HCT116 (cell line): ENCODE data around the gene TLR5. TPM values are rescaled to one million over a fixed set of nuclear protein-coding genes. Genes with fewer than 3 reads are reported as not detected.

Experiments
- ATAC-seq: fragments of 200-7000 bp; cut with Tn5 transposase; 2 replicates; pipeline ENCODE4 v1.9.1; 2020; ENCODE audit warnings: mild to moderate bottlenecking, moderate library complexity
- BruUV-seq: library from RNA; stranded (reverse); fragments of 400-500 nt; replicated peaks from 2 replicates; lab custom pipeline; 2021; lab: Mats Ljungman, UMichigan
- CTCF ChIA-PET: fragments of 300-600 bp; sonication (Branson Sonifier 250); formaldehyde crosslinking; loops from one replicate; lab custom pipeline; 2021; ENCODE audit warnings: antibody characterized with exemption; lab: Charles Lee
- POLR2A ChIA-PET: fragments of 300-600, 350-600 bp; sonication (Branson Sonifier 250); formaldehyde crosslinking; loops from one replicate; lab custom pipeline; 2021; ENCODE audit warnings: antibody characterized with exemption; lab: Charles Lee
- RAD21 ChIA-PET, 2 experiments: fragments of 300-600 bp; sonication (Branson Sonifier 250); formaldehyde crosslinking; loops; one replicate each; lab custom pipeline; 2023; ENCODE audit warnings: low total read pairs in 2 of 2; ENCODE audit not compliant: uncharacterized antibody in 2 of 2, unreplicated experiment in 2 of 2, low non-redundant PET in 1 of 2; lab: Charles Lee
- DNase-seq: peaks from one replicate; pipeline ENCODE4 v3.0.0-alpha.2; 2010; ENCODE audit warnings: low read depth, low spot score
- H2AFZ ChIP-seq: fragments of 200-600 bp; shearing (Covaris generic), sonication (generic); 2 replicates; pipeline ENCODE4 v1.6.1; 2017; ENCODE audit warnings: low read depth, mixed run types, mixed read lengths, antibody characterized with exemption, low read length; ENCODE audit not compliant: poor library complexity, severe bottlenecking
- H3K27ac ChIP-seq: 2 replicates; pipeline ENCODE4 v1.5.1; 2012; ENCODE audit warnings: low read depth, low read length
- H3K27me3 ChIP-seq: fragments of 200-600 bp; sonication (generic); 2 replicates; pipeline ENCODE4 v1.6.1; 2016; ENCODE audit warnings: mixed run types, low read length, mixed read lengths; ENCODE audit not compliant: insufficient read depth
- H3K36me3 ChIP-seq, 2 experiments: fragments of 200-500 bp in 1 of 2; fragments of 200-600 bp in 1 of 2; sonication (Bioruptor generic) in 1 of 2; sonication (generic) in 1 of 2; 2 replicates each; pipeline versions ENCODE4 v1.5.1 to v1.6.1; 2014 to 2016; ENCODE audit warnings: low read length in 2 of 2, inconsistent platforms in 1 of 2, mixed read lengths in 1 of 2, mixed run types in 1 of 2; ENCODE audit not compliant: insufficient read depth in 2 of 2, control insufficient read depth in 1 of 2
- H3K4me1 ChIP-seq, 2 experiments: fragments of 200-600 bp in 1 of 2; sonication (generic) in 1 of 2; 2 replicates each; pipeline versions ENCODE4 v1.5.1 to v1.6.1; 2012 to 2017; ENCODE audit warnings: low read length in 2 of 2, inconsistent platforms in 1 of 2, mild to moderate bottlenecking in 1 of 2, mixed read lengths in 1 of 2, mixed run types in 1 of 2, moderate library complexity in 1 of 2; ENCODE audit not compliant: insufficient read depth in 2 of 2, control insufficient read depth in 1 of 2
- H3K4me2 ChIP-seq: fragments of 200-600 bp; sonication (generic); 2 replicates; pipeline ENCODE4 v1.6.1; 2017; ENCODE audit warnings: mixed run types, low read length, mixed read lengths
- H3K4me3 ChIP-seq, 2 experiments: fragments of 200-600 bp in 1 of 2; sonication (generic) in 1 of 2; replicated peaks in 1 of 2; 2 replicates each; pipeline ENCODE4 v1.5.1; 2011 to 2016; ENCODE audit warnings: low read length in 2 of 2, control low read depth in 1 of 2, low read depth in 1 of 2, mild to moderate bottlenecking in 1 of 2, mixed read lengths in 1 of 2, mixed run types in 1 of 2
- H3K79me2 ChIP-seq: fragments of 200-600 bp; sonication (generic); 2 replicates; pipeline ENCODE4 v1.6.1; 2017; ENCODE audit warnings: mild to moderate bottlenecking, mixed run types, low read length, moderate library complexity, mixed read lengths; ENCODE audit not compliant: insufficient read depth
- H3K9ac ChIP-seq: fragments of 200-600 bp; sonication (generic); 2 replicates; pipeline ENCODE4 v1.6.1; 2016; ENCODE audit warnings: low read length, mixed read lengths
- H3K9me2 ChIP-seq: fragments of 200-600 bp; sonication (generic), shearing (Covaris generic); 2 replicates; pipeline ENCODE4 v1.6.1; 2017; ENCODE audit warnings: mixed run types, mild to moderate bottlenecking, moderate library complexity; ENCODE audit not compliant: insufficient read depth
- H3K9me3 ChIP-seq, 2 experiments: fragments of 200-500 bp in 1 of 2; fragments of 200-600 bp in 1 of 2; sonication (Bioruptor generic) in 1 of 2; sonication (generic) in 1 of 2; 2 replicates each; pipeline ENCODE4 v1.6.1; 2014 to 2017; ENCODE audit warnings: low read length in 2 of 2, mixed read lengths in 2 of 2, inconsistent platforms in 1 of 2, low read depth in 1 of 2, mild to moderate bottlenecking in 1 of 2, mixed run types in 1 of 2, moderate library complexity in 1 of 2; ENCODE audit not compliant: control insufficient read depth in 1 of 2, insufficient read depth in 1 of 2
- H4K20me1 ChIP-seq: fragments of 200-600 bp; sonication (generic), shearing (Covaris generic); 2 replicates; pipeline ENCODE4 v1.6.1; 2017; ENCODE audit warnings: mixed run types, mild to moderate bottlenecking, moderate library complexity; ENCODE audit not compliant: insufficient read depth
- CEBPB ChIP-seq: IDR thresholded peaks from 2 replicates; pipeline ENCODE4 v1.6.1; 2012; ENCODE audit warnings: low read depth
- ELF1 ChIP-seq: IDR thresholded peaks from 2 replicates; pipeline ENCODE4 v1.6.1; 2012; ENCODE audit warnings: low read depth, borderline replicate concordance
- EZH2phosphoT487 ChIP-seq: fragments of 200-600 bp; IDR thresholded peaks from 2 replicates; pipeline ENCODE4 v1.6.1; 2018; ENCODE audit warnings: antibody characterized with exemption, borderline replicate concordance
- FOSL1 ChIP-seq: IDR thresholded peaks from 2 replicates; pipeline ENCODE4 v1.6.1; 2012; ENCODE audit warnings: low read depth
- RAD21 ChIP-seq: IDR thresholded peaks from 2 replicates; pipeline ENCODE4 v1.6.1; 2012; ENCODE audit warnings: low read depth, mild to moderate bottlenecking
- YY1 ChIP-seq: IDR thresholded peaks from 2 replicates; pipeline ENCODE4 v1.6.1; 2011; ENCODE audit warnings: low read length, low read depth, moderate library complexity, mild to moderate bottlenecking; ENCODE audit not compliant: insufficient replicate concordance; ENCODE audit errors: extremely low read depth
- ZFX ChIP-seq: fragments of 450-650 bp; IDR thresholded peaks from 2 replicates; pipeline ENCODE4 v1.6.1; 2017
- ZNF274 ChIP-seq: fragments of 200-500 bp; sonication (Bioruptor generic); IDR thresholded peaks from 2 replicates; pipeline ENCODE4 v1.6.1; 2014; ENCODE audit warnings: mild to moderate bottlenecking, low read depth, low read length, inconsistent platforms
- intact Hi-C: fragments of 100-400 bp; cut with micrococcal nuclease; formaldehyde crosslinking; loops from 2 replicates; pipeline ENCODE4 v1.10.0; 2022
- total RNA-seq: library from RNA; stranded (reverse); gene quantifications from one replicate; pipeline ENCODE4 v1.2.1, GENCODE V29; 2021; ENCODE audit not compliant: unreplicated experiment

Gene TLR5
- total RNA-seq, 1 experiment from 2014 or later = 1.2 TPM

GRCh38 chr1:223140611-223141405, 2.2 kb downstream of the TLR5 start:
- Histone ChIP-seq H3K79me2 (no peaks in the 10 kb centered on the region), H3K4me2 (no peak overlapping the region), H3K36me3 (no peaks in the 10 kb centered on the region), H3K9ac (no peak overlapping the region), H3K9me3 (no peaks in the 10 kb centered on the region), H3K27ac (no peak overlapping the region), H2AFZ (no peak overlapping the region), H3K4me3 (no peak overlapping the region), H3K9me2 (no peaks in the 10 kb centered on the region), H4K20me1 (no peaks in the 10 kb centered on the region), H3K27me3 (no peaks in the 10 kb centered on the region), H3K4me1 (peaks cover 12 to 20% of the 10 kb centered on the region in 2 experiments)
- BruUV-seq = TSS peak; percentile 42
- DNase-seq = no peak
- ATAC-seq = no peak
- RAD21 ChIA-PET = no interaction called here
- intact Hi-C loops = no loop called here
- TF ChIP-seq ZFX (no peak), FOSL1 (no peak), YY1 (no peak), RAD21 (0 out of 2 replicates have a peak, but pooled peaks have one; percentile 5)
- POLR2A ChIA-PET = no interaction called here
- CTCF ChIA-PET = interaction anchor here (2.0 to 3.4 kb wide), 2 partner anchors 8 to 17 kb away, joined by 9 to 38 read pairs; no protein-coding TSS in a partner anchor

GRCh38 chr1:223137455-223138085, 5.5 kb downstream of the TLR5 start:
- peaks cover 11 to 28% of the 10 kb centered on the region in 2 experiments for H3K4me1 ChIP-seq
- no peak overlapping the region for H3K9ac ChIP-seq
- ChIA-PET RAD21 (no interaction called here), CTCF (interaction anchor here (0.7 to 1.8 kb wide), 3 partner anchors 14 to 419 kb away, joined by 3 to 8 read pairs (median 3); no protein-coding TSS in a partner anchor), POLR2A (no interaction called here)
- no peak overlapping the region for H3K4me3 ChIP-seq
- no peaks in the 10 kb centered on the region for H3K36me3 ChIP-seq
- H3K9me3 ChIP-seq = no peaks in the 10 kb centered on the region
- no peak overlapping the region for H3K4me2 ChIP-seq
- no peaks in the 10 kb centered on the region for H4K20me1 ChIP-seq
- no TSS peak for BruUV-seq
- intact Hi-C loops = no loop called here
- H3K9me2 ChIP-seq = no peaks in the 10 kb centered on the region
- ATAC-seq = no peak
- no peak overlapping the region for H3K27ac ChIP-seq
- H3K27me3 ChIP-seq = no peaks in the 10 kb centered on the region
- no peak for TF ChIP-seq ZNF274
- peak; percentile 81 for TF ChIP-seq CEBPB
- TF ChIP-seq ELF1 = no peak
- TF ChIP-seq EZH2phosphoT487 = no peak
- TF ChIP-seq, all 23 proteins: peak for 1
- Histone ChIP-seq H3K79me2 (no peaks in the 10 kb centered on the region), H2AFZ (no peak overlapping the region)
- DNase-seq = no peak
